Vein endothelial cell (primary cell): ENCODE data around the gene TMIE. TPM values are rescaled to one million over a fixed set of nuclear protein-coding genes. Genes with fewer than 3 reads are reported as not detected.

Source experiments
- small RNA-seq: library from RNA; depleted of rRNA; stranded (forward); fragments of <200 nt; gene quantifications from one replicate; pipeline ENCODE3, GENCODE V24; 2012
- total RNA-seq: library from RNA; depleted of rRNA; stranded (reverse); fragments of >200 nt; gene quantifications from 2 replicates; pipeline ENCODE4 v1.2.3, GENCODE V29; 2012

Gene TMIE
- under 0.01 TPM in 1 of 2 replicates, not detected in the other for total RNA-seq

GRCh38 chr3:46701181-46701939 lies at the start of gene TMIE:
TMIE (plus strand) TSS chr3:46701392; CDS start chr3:46701488, 96 bp downstream.

DNA sequence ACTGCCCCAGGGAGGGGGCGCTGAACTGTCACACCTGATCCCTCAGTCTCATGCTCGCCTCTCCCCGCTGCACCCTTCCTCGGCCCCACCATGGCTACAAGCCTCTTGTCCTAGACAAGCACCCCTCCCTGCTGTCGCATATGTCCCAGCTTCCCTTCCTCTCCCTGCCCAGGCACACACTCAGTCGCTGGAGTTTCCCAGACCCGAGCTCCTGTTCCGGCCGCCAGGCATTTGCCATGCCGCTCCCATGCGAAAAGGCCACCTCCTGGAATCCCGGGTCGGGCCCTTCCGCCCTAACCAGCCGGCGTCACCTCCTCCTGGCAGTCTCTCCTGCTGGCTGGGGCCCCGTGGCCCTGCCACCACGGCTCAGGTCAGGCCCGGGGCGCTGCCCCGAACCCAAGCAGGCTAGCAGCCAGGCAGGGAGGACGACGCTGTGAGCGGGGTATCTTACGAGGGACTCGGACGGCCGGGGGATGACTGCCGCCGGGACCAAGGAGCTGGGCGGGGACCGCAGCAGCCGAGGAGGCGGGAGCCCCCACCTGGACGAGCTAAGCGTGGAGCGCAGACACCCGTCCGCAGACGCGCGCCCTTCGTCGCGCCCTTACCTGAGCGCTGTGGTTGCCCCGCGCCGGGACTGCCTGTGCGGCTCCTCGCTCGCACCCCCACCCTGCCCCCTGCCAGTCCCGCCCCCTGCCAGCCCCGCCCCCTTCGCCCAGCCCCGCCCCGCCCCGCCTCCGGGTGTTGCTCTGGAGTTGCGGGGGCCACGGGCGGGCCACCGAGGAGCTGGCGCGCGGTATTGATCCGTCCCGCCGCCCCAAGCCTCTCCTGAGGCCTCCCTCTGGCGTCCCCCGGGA lies 7.9 kb upstream of the TMIE start, which contains the start of gene ALS2CL:
Gene ALS2CL, minus strand, starts transcription at position 642 of the 854 bp plus-strand sequence. CDS start 4,239 bp downstream, outside the sequence.

DNA sequence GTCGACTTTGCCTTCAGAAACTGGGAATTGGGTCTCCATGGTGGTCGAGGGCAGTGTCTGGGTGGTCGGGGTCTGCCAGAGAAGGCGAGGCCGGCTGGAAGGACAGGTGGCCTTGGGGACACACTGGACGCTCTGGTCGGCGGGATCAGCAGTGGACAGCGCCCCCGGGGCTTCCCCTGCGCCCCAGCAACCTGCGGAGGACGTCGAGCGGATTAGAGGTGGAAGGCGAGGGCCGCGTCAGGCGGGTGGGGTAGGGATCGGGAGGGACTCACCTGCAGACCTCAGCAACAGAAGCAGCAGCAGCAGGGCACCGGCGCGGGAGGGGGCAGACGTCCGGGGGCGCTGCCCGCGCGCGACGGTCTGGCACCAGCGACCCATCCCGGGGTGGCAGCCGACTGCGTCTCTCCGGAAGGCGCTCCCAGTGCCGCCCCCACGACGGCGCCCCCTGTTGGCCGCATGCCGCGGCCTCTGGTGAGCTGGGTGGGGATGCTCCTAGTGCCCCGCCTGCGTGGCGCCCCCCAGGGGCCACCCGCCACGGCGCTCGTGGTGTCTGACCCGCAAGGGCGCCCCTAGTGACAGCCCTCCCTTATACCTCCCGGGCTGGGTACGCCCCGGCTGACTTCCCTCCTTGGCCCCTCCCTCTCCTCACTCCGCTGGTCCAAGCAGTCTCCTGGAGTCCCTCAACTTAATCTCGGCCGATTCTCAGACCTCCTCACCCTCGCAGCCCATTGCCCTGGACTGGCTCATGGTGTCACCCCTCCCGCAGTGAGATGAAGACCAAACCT lies 16.4 kb downstream of the TMIE start, which contains the start of gene PRSS50:
Gene PRSS50, minus strand, starts transcription at position 423 of the 785 bp plus-strand sequence. Its CDS starts 45 bp downstream, at position 378.

Small RNA genes within 50 kb of the gene (small RNA-seq; reads per million reads assigned to genes)
- gene PRSS45: not detected

Other genes with a start within 250 kb of the TMIE start
- under 0.01 and 0.10 TPM in 2 replicates for gene LTF, start 236.5 kb upstream of the TMIE start, total RNA-seq
- gene RTP3, start 203.4 kb upstream of the TMIE start, total RNA-seq: not detected in 2 replicates
- gene LRRC2, start 135.1 kb upstream of the TMIE start, total RNA-seq: 0.10 and 0.98 TPM in 2 replicates
- gene FAM240A, start 88.9 kb upstream of the TMIE start, total RNA-seq: not detected in 2 replicates
- gene ALS2CL, start 7.7 kb upstream of the TMIE start, total RNA-seq: 8.8 and 11.1 TPM in 2 replicates
- not detected in 2 replicates for gene PRSS50, start 16.5 kb downstream of the TMIE start, total RNA-seq
- not detected in 2 replicates for gene MYL3, start 162.1 kb downstream of the TMIE start, total RNA-seq
- 0.48 and 0.65 TPM in 2 replicates for gene PTH1R, start 176.3 kb downstream of the TMIE start, total RNA-seq